ENCODE data around the gene SP110.

DNA sequence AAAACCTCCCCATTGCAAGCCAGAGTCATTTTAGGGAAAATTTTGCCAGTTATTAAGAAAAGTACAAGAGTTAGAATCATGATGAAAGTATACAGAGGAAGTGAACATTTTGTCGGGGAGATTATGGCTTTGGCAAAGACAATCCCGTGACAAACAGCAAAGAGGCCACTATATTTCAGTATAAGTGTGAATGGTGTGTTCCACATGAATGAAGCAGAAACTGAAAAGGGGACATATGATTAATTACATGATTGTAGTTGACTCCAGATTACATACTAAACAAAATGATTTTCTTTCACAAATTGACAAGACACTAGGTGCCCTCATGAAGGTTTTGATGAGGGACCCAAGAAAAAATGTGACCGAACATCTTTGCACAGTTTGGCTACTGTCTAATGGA, 47.8 kb upstream of the SP110 start:
- TF ChIP-seq, protein P1, sequence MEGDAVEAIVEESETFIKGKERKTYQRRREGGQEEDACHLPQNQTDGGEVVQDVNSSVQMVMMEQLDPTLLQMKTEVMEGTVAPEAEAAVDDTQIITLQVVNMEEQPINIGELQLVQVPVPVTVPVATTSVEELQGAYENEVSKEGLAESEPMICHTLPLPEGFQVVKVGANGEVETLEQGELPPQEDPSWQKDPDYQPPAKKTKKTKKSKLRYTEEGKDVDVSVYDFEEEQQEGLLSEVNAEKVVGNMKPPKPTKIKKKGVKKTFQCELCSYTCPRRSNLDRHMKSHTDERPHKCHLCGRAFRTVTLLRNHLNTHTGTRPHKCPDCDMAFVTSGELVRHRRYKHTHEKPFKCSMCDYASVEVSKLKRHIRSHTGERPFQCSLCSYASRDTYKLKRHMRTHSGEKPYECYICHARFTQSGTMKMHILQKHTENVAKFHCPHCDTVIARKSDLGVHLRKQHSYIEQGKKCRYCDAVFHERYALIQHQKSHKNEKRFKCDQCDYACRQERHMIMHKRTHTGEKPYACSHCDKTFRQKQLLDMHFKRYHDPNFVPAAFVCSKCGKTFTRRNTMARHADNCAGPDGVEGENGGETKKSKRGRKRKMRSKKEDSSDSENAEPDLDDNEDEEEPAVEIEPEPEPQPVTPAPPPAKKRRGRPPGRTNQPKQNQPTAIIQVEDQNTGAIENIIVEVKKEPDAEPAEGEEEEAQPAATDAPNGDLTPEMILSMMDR (IDR thresholded peaks at IDR 0.05), result no peak
- TF ChIP-seq POLR2A (IDR thresholded peaks at IDR 0.05), result no peak

All from upper lobe of left lung (tissue), 4 donors.